Adipose tissue (tissue), 3 donors: ENCODE data around the gene RPL15. TPM values are rescaled to one million over a fixed set of nuclear protein-coding genes. Genes with fewer than 3 reads are reported as not detected.

Source experiments
- H3K27ac ChIP-seq: one replicate; pipeline ENCODE4 v1.5.1; 2013; ENCODE audit warnings: low read depth, low read length
- WGBS, 3 donors: extraction: QIAGEN DNeasy Blood & Tissue Kit; methylation state at CpG; one replicate each; pipeline ENCODE4 v1.1.7; 2013; 5-methylcytosine and 5-hydroxymethylcytosine counted together
- polyA plus RNA-seq, 3 donors: library from polyadenylated mRNA; stranded (reverse); fragments of 200-250 nt; gene quantifications; one replicate each; pipeline ENCODE4 v1.2.3, GENCODE V29; 2013
- donor health status: healthy with polysubstance abuse.
- donor health status: Bipolar disorder and iron deficiency.
- donor health status: healthy.

RPL15 gene
- polyA plus RNA-seq, 3 donors: 2,587 to 4,221 (median 3,241) TPM

DNA sequence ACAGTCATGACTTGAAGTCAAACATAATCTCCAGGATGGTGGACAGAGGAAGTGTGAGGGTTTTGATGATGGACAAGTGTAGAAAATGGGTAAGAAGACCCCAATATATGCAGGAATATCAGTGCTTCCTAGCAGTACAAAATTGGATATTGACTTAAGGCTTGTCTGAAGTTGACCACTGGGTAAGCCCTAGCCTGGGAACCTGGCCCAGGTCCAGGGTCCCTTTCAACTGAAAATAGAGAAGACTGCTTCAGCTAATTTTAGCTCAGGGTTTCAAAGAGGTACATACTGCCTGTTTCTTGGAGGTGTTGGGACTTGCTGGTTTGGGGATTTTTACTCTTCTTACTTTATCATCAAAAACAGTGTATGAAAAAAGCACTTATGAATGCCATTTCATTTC, 32.9 kb downstream of the RPL15 start:
- H3K27ac ChIP-seq: no peak overlapping the region

- no peak overlapping the region for H3K27ac ChIP-seq
Measured at GRCh38 chr3:23950293-23950692, 33.4 kb downstream of the RPL15 start.

- H3K27ac ChIP-seq: no peak overlapping the region
Measured at GRCh38 chr3:23952646-23953045, 35.7 kb downstream of the RPL15 start.

GRCh38 chr3:23953523-23953922, 36.6 kb downstream of the RPL15 start:
- WGBS, 3 donors: 13 to 68% (median 59%) methylated on average over 1 of the region's 1 CpG
- no peak overlapping the region for H3K27ac ChIP-seq

More at GRCh38 chr3:23952646-23953045, 35.7 kb downstream of the RPL15 start:
- WGBS, 3 donors: 77 to 83% (median 80%) methylated on average over 4 of the region's 4 CpGs

DNA sequence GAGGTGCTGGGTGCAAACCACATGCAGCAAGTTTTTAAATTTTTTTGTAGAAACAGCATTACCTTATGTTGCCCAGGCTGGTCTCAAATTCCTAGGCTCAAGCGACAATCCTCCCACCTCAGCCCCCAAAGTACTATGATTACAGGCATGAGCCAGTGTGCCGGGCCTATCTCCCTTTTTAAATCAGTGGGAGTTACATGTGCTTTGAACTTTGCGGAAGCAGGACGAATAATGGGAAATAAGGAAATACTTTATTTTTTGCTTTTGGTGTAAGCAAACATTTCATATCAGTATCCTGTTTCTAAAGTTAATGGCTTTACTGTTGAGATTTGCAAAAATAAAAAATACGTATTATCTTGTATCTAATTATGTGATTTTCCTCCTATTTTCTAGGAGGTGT, 37.2 kb downstream of the RPL15 start:
- H3K27ac ChIP-seq: no peak overlapping the region
- WGBS, 3 donors: 66 to 80% (median 74%) methylated on average over 5 of the region's 5 CpGs

GRCh38 chr3:23956701-23957100, 39.8 kb downstream of the RPL15 start:
- WGBS, 3 donors: 45 to 83% (median 71%) methylated on average over 3 of the region's 3 CpGs
- no peak overlapping the region for H3K27ac ChIP-seq

DNA sequence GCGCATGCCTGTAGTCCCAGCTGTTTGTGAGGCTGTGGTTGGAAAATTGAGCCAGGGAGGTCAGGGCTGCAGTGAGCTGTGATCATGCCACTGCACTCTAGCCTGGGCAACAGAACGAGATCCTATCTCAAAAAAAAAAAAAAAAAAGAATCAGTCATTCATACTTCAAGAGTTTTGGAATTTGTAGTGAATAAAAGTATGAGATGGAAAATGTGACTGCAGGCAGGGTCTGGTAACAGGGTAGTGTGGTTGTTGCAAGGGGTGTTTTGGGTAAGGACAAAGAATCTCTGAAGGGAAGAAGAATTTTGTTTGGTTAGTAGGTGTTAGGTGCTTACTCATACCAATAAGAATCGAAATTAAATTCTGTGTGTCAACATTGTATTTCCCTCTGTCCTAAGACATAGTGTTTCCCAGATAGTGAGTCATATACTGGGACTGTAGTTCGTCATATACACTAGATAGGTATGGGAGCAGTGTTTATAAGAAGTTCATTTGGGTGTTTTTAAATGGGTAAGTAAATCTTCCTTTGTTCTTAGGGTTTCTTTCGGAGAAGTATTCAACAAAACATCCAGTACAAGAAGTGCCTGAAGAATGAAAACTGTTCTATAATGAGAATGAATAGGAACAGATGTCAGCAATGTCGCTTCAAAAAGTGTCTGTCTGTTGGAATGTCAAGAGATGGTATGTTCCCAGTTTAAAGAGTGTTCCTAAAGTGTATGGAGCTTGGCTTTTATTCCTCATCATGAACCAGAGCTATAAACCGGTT, 42.4 kb downstream of the RPL15 start:
- no peak overlapping the region for H3K27ac ChIP-seq
- 79 to 87% (median 83%) methylated on average over 7 of the region's 7 CpGs for WGBS, 3 donors

GRCh38 chr3:23960649-23961048, 43.7 kb downstream of the RPL15 start:
- whole genome bisulfite sequencing, 3 donors: 21 to 89% (median 88%) methylated on average over 1 of the region's 1 CpG
- no peak overlapping the region for H3K27ac ChIP-seq

GRCh38 chr3:23961066-23961465, 44.1 kb downstream of the RPL15 start:
- WGBS, 3 donors: 92 to 100% (median 100%) methylated on average over 1 of the region's 1 CpG
- H3K27ac ChIP-seq: no peak overlapping the region

GRCh38 chr3:23961913-23962312, 45.0 kb downstream of the RPL15 start:
- 96 to 98% (median 97%) methylated on average over 5 of the region's 5 CpGs for WGBS, 3 donors
- H3K27ac ChIP-seq: no peak overlapping the region

DNA sequence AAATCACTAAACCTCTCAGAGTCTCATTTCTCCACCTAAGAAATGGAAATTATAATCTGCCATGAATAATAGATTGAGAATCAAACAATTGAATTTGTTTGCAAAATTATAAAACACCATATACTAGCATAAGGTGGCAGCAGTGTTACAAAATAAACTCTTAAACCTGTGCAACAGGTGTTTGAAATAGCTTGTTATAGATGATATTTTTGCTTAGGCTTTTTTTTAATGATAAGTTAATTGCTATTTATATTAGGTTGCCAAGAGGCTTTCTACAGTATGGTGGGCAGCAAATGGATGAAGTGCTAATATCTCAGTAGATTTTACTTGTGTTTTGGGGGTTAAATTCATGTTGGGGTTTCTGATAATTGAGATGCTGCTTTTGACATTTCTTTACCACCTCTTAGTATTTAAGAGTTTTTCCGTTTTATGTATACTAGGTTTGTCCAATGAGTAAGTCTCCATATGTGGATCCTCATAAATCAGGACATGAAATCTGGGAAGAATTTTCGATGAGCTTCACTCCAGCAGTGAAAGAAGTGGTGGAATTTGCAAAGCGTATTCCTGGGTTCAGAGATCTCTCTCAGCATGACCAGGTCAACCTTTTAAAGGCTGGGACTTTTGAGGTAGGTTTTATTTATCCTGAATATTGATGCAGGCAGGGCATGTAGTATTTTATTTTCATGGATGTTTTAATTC, 47.8 kb downstream of the RPL15 start:
- H3K27ac ChIP-seq: no peak overlapping the region
- WGBS, 3 donors: 91 to 93% (median 93%) methylated on average over 3 of the region's 3 CpGs

- 90 to 92% (median 91%) methylated on average over 1 of the region's 1 CpG for whole genome bisulfite sequencing, 3 donors
- no peak overlapping the region for H3K27ac ChIP-seq
Measured at GRCh38 chr3:23966328-23966727, 49.4 kb downstream of the RPL15 start.

DNA sequence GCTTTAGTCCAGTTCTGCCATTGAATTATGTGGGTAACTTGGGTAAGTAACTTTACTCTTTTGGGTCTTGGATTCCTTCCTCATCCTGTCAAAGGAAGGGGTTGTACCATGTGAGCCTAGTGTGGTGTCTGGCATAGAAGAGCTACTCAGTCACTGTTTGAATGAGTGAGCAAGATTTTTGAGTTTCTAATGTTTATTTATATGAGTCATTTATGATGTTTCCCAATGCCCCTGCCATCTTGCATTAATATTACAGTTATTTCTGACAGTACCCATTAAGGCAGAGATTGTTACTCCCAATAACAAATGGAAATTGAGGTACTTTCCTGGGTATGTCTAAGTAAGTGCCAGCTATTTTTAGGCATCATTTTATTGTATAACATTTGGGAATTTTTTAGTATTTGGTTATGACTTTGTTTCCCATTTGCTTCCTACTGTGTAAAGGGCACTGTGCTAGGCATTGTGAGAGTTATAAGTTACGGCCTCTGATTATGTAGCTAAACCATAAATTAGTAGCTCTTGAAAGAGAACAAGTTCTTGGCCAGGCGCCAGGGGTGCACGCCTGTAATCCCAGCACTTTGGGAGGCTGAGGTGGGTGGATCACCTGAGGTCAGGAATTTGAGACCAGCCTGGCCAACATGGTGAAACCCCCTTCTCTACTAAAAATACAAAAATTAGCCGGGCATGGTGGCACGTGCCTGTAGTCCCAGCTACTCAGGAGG, 51.7 kb downstream of the RPL15 start:
- 87 to 92% (median 90%) methylated on average over 5 of the region's 5 CpGs for WGBS, 3 donors
- no peak overlapping the region for H3K27ac ChIP-seq

DNA sequence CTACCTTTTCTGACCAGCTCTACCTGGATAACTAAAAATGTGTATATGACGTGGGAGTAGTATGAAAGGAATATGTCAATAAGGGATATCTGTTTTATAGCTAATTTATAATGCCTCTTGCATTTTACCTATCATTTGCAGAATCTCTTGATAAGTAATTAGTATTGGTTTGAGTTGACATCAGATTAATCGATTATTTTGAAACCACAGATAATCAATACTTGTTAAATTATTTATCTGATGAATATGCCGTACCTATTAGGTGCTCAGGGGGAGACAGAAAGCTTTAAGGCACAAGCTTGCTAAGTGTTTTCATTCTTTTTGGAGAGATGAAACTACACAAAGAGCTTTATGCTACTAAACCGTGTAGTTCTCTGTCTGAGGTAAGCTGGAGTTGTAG, 52.5 kb downstream of the RPL15 start:
- WGBS, 3 donors: 92 to 96% (median 95%) methylated on average over 4 of the region's 4 CpGs
- H3K27ac ChIP-seq: no peak overlapping the region

Other genes with a start within 250 kb of the RPL15 start
- 10 to 100 TPM; 28.5 to 94.6 (median 56.5) TPM for gene UBE2E1, start 111.2 kb upstream of the RPL15 start, polyA plus RNA-seq
- 10 to 100 TPM in 1 of 3 donors, 1 to 10 TPM in 2; 4.1 to 11.8 (median 7.8) TPM for gene NKIRAS1, start 142 bp upstream of the RPL15 start, polyA plus RNA-seq
- 10 to 100 TPM in 1 of 3 donors, 1 to 10 TPM in 2; 6.3 to 15.4 (median 7.6) TPM for gene NR1D2, start 28.2 kb downstream of the RPL15 start, polyA plus RNA-seq